Right atrium auricular region (tissue), 2 donors: Measurements from ENCODE around the gene OR2D2. TPM values are rescaled to one million over a fixed set of nuclear protein-coding genes. Genes with fewer than 3 reads are reported as not detected.

Experiments used
- DNase-seq: peaks from one replicate; pipeline ENCODE4 v3.0.0-alpha.2; 2019; ENCODE audit warnings: low spot score
- H3K27ac ChIP-seq, 2 donors: fragments of 200-600 bp; sonication (generic); 1 replicate in 1 of 2; 2 replicates in 1 of 2; pipeline ENCODE4 v1.5.1; 2016 to 2019
- H3K27me3 ChIP-seq, 2 donors: fragments of 200-600 bp; sonication (generic); one replicate each; pipeline versions ENCODE4 v1.5.1 to v1.6.0; 2017 to 2019
- H3K36me3 ChIP-seq: fragments of 200-600 bp; sonication (generic); one replicate; pipeline ENCODE4 v1.5.1; 2016
- H3K4me1 ChIP-seq, 2 donors: fragments of 200-600 bp; sonication (generic); one replicate each; pipeline versions ENCODE4 v1.5.1 to v1.6.0; 2017 to 2019
- H3K4me3 ChIP-seq, 2 donors: fragments of 200-600 bp; sonication (generic); 1 replicate in 1 of 2; 2 replicates in 1 of 2; pipeline ENCODE4 v1.5.1; 2017 to 2019; ENCODE audit warnings: mild to moderate bottlenecking in 1 of 2, moderate library complexity in 1 of 2
- H3K9me3 ChIP-seq, 2 donors: fragments of 200-600 bp; sonication (generic); one replicate each; pipeline ENCODE4 v1.5.1; 2019
- total RNA-seq, 2 donors: library from RNA; depleted of rRNA; stranded (reverse); fragments of >200 nt; gene quantifications; one replicate each; pipeline ENCODE4 v1.1.0, GENCODE V29; 2016
- TF ChIP-seq, protein P1 (sequence below), 2 donors: fragments of 200-600 bp; sonication (generic); IDR thresholded peaks; one replicate each; pipeline ENCODE4 v1.5.1; 2019; ENCODE audit warnings: antibody characterized with exemption in 2 of 2

Gene OR2D2
- total RNA-seq, 2 donors from 2014 or later: not detected

DNA sequence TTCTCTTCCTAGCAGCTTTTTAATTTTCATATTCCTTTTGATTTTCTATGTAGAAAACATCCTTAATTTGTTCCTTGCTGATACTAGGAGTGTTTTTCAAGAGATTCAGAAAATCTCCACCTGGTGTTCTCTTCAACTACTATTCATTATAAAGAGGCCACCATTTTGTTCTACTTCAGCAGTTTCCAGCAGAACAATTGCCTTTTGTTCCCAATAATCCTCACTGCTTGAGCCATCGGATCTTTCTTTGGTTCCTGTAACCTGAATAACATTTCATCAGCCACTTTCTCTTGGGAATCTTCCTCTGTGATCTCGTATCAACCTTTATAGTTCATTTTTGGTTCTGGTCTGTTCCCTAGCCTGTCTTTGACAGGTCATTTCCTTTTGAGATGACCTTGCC lies 48.6 kb downstream of the OR2D2 start:
- Histone ChIP-seq H3K36me3 (no peaks in the 10 kb centered on the region), H3K9me3 (no peaks in the 10 kb centered on the region), H3K27me3 (no peaks in the 10 kb centered on the region), H3K4me3 (no peak overlapping the region), H3K4me1 (no peaks in the 10 kb centered on the region), H3K27ac (no peak overlapping the region)
- DNase-seq: no peak
- TF ChIP-seq, protein P1, sequence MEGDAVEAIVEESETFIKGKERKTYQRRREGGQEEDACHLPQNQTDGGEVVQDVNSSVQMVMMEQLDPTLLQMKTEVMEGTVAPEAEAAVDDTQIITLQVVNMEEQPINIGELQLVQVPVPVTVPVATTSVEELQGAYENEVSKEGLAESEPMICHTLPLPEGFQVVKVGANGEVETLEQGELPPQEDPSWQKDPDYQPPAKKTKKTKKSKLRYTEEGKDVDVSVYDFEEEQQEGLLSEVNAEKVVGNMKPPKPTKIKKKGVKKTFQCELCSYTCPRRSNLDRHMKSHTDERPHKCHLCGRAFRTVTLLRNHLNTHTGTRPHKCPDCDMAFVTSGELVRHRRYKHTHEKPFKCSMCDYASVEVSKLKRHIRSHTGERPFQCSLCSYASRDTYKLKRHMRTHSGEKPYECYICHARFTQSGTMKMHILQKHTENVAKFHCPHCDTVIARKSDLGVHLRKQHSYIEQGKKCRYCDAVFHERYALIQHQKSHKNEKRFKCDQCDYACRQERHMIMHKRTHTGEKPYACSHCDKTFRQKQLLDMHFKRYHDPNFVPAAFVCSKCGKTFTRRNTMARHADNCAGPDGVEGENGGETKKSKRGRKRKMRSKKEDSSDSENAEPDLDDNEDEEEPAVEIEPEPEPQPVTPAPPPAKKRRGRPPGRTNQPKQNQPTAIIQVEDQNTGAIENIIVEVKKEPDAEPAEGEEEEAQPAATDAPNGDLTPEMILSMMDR (IDR thresholded peaks at IDR 0.05): no peak

DNA sequence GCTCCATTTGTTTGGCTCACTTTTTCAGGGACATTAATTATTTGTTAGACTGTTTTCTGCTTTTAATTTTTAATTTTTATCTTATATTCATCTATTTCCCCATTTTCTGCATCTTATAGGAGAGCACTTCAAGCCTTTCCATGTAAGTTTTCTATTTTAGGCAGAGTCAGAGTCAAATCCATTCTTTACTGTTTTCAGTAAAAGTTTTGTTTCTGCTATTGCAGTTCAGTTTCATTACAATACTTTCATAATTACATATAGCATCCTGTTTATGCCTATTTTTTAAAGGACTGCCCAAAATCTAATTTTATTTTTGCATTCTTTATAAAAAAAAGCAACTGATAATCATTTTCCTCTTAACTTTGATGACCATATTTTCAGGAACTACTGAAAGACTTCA lies 50.6 kb downstream of the OR2D2 start:
- H3K27ac ChIP-seq: no peak overlapping the region
- H3K9me3 ChIP-seq: no peaks in the 10 kb centered on the region
- DNase-seq: no peak
- no peaks in the 10 kb centered on the region for H3K27me3 ChIP-seq
- H3K36me3 ChIP-seq: no peaks in the 10 kb centered on the region
- H3K4me1 ChIP-seq: no peaks in the 10 kb centered on the region
- TF ChIP-seq, protein P1 (IDR thresholded peaks at IDR 0.05): no peak
- H3K4me3 ChIP-seq: no peak overlapping the region

Other genes with a start within 250 kb of the OR2D2 start
- 10 to 100 TPM in 1 of 2 donors, 1 to 10 TPM in 1; 9.3 to 23.0 TPM for gene DCHS1, start 236.7 kb downstream of the OR2D2 start, total RNA-seq
- 10 to 100 TPM; 30.8 to 97.8 TPM for gene MRPL17, start 209.2 kb downstream of the OR2D2 start, total RNA-seq
- gene OR2AG2, start 120.5 kb downstream of the OR2D2 start, total RNA-seq: not detected
- not detected for gene OR2AG1, start 109.5 kb downstream of the OR2D2 start, total RNA-seq
- not detected for gene OR6A2, start 92.8 kb downstream of the OR2D2 start, total RNA-seq
- not detected for gene OR10A5, start 46.8 kb downstream of the OR2D2 start, total RNA-seq
- not detected for gene OR10A2, start 29.4 kb downstream of the OR2D2 start, total RNA-seq
- gene OR10A4, start 15.9 kb downstream of the OR2D2 start, total RNA-seq: not detected
- gene OR2D3, start 28.5 kb upstream of the OR2D2 start, total RNA-seq: not detected
- gene ZNF215, start 33.9 kb upstream of the OR2D2 start, total RNA-seq: 1 to 10 TPM in 1 of 2 donors, under 1 TPM in 1; 0.63 to 1.5 TPM
- gene ZNF214, start 127.8 kb upstream of the OR2D2 start, total RNA-seq: 1 to 10 TPM in 1 of 2 donors, under 1 TPM in 1; 0.74 to 1.3 TPM
- not detected for gene NLRP14, start 128.0 kb upstream of the OR2D2 start, total RNA-seq
- not detected for gene RBMXL2, start 196.5 kb upstream of the OR2D2 start, total RNA-seq